Right renal cortex interstitium (tissue), 3 donors: ENCODE results near the gene ANO5. TPM values are rescaled to one million over a fixed set of nuclear protein-coding genes. Genes with fewer than 3 reads are reported as not detected.

Source experiments
- DNase-seq, 3 donors: peaks; one replicate each; pipeline ENCODE4 v3.0.0-alpha.2; 2013; ENCODE audit warnings: low read depth in 3 of 3, low spot score in 2 of 3
- polyA plus RNA-seq, 3 donors: library from polyadenylated mRNA; unstranded; fragments of 120-200 nt; gene quantifications; one replicate each; pipeline ENCODE4 v1.2.1, GENCODE V29; 2013; ENCODE audit not compliant: insufficient read length in 3 of 3

The ANO5 gene
- polyA plus RNA-seq, result 1 to 10 TPM; 3.9 to 7.9 (median 4.4) TPM

- DNase-seq, result no peak
These were observed at the start of gene ANO5 for GRCh38 chr11:22192642-22193347. Gene ANO5, plus strand, starts transcription at chr11:22193085. Its CDS starts 408 bp downstream, at chr11:22193493.

GRCh38 chr11:22151649-22152197, 41.2 kb upstream of the ANO5 start:
- no peak for DNase-seq

GRCh38 chr11:22157531-22157930, 35.4 kb upstream of the ANO5 start:
- DNase-seq, result no peak

GRCh38 chr11:22161489-22161888, 31.4 kb upstream of the ANO5 start:
- DNase-seq, result no peak

- DNase-seq, result no peak
These were observed 30.1 kb upstream of the ANO5 start for GRCh38 chr11:22162756-22163155.

- DNase-seq, result no peak
These were observed 29.5 kb upstream of the ANO5 start for GRCh38 chr11:22163394-22163797.

GRCh38 chr11:22165087-22165486, 27.8 kb upstream of the ANO5 start:
- DNase-seq, result no peak

- DNase-seq, result no peak
These were observed 26.9 kb upstream of the ANO5 start for GRCh38 chr11:22165759-22166513.

GRCh38 chr11:22169833-22170232, 23.1 kb upstream of the ANO5 start:
- no peak for DNase-seq

- DNase-seq, result no peak
These were observed 19.4 kb upstream of the ANO5 start for GRCh38 chr11:22173532-22173931.

DNA sequence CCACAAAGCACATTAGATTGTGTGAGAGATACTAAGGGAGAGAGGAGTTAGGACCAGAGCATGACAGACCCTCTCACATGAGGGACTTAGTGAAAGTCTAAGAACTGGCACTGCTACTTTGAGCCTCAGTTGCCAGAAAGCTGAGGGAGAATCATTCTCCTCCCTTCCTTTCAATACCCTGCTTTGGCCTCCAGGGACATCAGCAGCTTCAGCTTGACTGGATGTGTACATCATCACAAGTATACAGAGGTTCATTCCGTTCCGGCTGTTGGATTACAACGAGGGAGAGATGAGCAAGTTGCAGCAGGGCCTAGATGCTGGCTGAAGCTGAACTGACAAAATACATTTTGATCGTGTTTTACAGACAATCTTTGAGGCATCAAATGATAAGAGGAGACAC, 15.7 kb upstream of the ANO5 start:
- no peak for DNase-seq

DNA sequence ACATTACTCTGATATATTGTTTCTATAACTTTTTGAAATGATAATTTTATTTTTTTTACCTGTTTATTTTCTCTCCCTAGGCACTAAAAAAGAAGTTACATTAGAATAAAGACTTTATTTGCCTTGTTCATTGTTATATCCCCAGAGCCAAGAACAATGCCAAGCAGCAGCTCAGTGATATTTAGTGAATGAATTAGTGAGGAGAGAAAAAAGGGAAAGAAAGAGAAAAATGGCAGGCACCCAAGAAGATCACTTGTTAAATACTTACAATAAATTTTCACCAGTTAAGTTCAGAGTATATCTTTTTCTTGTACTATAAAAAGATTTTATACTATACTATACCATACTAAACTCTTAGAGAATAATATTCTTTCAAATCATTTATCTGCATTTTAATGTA, 13.3 kb upstream of the ANO5 start:
- DNase-seq, result no peak

- DNase-seq, result no peak
These were observed 12.8 kb upstream of the ANO5 start for GRCh38 chr11:22180131-22180530.

- no peak for DNase-seq
These were observed 3.2 kb upstream of the ANO5 start for GRCh38 chr11:22189660-22190059.

GRCh38 chr11:22190827-22191463, 1.9 kb upstream of the ANO5 start:
- DNase-seq, result no peak

DNA sequence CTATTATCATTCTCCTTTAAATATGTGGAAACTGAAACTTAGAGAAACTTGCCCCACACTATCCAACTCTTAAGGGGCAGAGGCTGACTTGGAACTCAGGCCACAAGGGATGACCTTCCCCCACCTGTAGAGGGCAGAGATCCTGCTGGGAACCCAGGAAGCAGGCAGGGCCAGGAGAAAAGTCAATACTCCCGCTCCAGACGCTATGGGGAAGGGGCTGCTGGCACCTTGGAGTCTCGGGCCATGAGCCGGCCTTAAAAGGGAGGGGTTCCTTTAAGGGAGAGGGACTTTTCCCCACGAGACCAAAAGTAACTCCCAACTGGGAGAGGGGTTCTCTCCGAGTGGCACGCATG, 620 bp upstream of the ANO5 start:
- DNase-seq, result no peak

- no peak for DNase-seq
These were observed 615 bp downstream of the ANO5 start for GRCh38 chr11:22193348-22194051.

- DNase-seq, result no peak
These were observed 1.4 kb downstream of the ANO5 start for GRCh38 chr11:22194306-22194705.

GRCh38 chr11:22194907-22195306, 2.0 kb downstream of the ANO5 start:
- no peak for DNase-seq

DNA sequence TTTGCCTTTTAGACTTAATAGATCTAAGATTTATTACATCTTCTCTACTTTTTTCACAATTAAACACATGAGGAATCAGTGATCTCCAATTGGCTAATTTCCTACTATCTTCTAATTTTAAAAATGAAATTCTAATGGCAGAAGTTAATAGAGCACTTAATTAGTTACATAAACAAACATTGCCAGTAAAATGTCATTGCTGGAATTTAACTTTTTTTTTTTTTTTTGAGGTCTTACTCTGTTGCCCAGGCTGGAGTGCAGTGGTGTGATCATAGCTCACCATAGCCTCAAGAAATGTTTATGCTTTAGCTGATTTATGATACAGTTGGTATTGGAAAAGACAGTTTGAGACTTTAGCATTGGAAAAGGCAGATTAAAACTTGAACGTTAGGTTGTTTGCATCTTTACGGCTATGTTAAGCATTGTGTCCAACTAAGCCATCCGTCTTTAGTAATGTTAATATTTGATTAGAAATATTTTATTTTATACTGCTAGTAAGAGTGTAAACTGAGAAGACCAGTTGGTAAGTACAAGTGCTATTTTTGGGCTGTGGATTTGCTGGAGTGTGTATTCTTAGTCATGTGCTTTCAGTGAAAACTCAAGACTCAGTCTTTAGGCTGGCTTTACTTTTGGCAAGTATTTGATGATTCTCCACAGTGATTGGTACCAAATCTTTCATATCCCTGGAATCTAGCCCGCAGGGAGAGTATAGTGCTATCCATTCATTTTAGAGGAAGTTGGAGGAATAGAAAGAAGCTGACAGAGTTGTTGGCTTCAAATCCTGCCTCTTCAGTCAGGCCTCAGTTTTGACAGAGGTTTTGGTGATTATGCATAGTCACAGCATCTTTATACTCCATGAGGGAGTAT, 4.5 kb downstream of the ANO5 start:
- DNase-seq, result no peak
